ENCODE measurements around the gene CINP. TPM values are rescaled to one million over a fixed set of nuclear protein-coding genes. Genes with fewer than 3 reads are reported as not detected.

The CINP gene
- total RNA-seq, 2 experiments from 2014 or later: 47.8 to 52.2 TPM

DNA sequence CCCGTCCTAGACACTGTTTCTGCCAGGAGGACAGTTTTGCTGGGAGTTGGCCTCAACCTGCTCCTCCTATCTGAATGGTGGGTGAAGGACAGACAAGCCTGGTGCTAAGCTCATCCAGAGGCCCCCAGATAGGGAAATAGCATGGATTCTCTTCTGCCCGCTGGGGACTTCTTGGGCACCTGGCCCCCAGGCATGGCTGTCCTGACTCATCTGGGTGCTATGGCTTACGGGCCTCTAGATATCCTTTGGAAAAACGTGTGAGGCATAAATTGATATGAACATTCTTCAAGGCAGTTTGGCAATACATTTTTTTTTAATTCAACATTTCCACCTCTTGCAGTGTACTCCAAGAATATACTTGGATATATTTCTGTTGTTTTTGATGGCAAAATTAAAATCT lies 8.7 kb upstream of the CINP start:
- ChIA-PET CTCF (no interaction called here), POLR2A (interaction anchor here (1.8 kb wide), 1 partner anchor 8 kb away, joined by 5 read pairs; the partner anchor contains the start of genes CINP and TECPR2)
- intact Hi-C loops (cut with micrococcal nuclease): no loop called here
- ATAC-seq (no peak), DNase-seq (no peak)
- TF ChIP-seq, protein P1, sequence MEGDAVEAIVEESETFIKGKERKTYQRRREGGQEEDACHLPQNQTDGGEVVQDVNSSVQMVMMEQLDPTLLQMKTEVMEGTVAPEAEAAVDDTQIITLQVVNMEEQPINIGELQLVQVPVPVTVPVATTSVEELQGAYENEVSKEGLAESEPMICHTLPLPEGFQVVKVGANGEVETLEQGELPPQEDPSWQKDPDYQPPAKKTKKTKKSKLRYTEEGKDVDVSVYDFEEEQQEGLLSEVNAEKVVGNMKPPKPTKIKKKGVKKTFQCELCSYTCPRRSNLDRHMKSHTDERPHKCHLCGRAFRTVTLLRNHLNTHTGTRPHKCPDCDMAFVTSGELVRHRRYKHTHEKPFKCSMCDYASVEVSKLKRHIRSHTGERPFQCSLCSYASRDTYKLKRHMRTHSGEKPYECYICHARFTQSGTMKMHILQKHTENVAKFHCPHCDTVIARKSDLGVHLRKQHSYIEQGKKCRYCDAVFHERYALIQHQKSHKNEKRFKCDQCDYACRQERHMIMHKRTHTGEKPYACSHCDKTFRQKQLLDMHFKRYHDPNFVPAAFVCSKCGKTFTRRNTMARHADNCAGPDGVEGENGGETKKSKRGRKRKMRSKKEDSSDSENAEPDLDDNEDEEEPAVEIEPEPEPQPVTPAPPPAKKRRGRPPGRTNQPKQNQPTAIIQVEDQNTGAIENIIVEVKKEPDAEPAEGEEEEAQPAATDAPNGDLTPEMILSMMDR (IDR thresholded peaks at IDR 0.05): no peak
- H3K4me3 Mint-ChIP-seq: no peak overlapping the region
- no peak overlapping the region for H3K27ac Mint-ChIP-seq
- no peaks in the 10 kb centered on the region for H3K9me3 Mint-ChIP-seq
- no peaks in the 10 kb centered on the region for H3K36me3 Mint-ChIP-seq (ENCODE audit: low read depth)
- peaks cover 41% of the 10 kb centered on the region for H3K4me1 Mint-ChIP-seq (ENCODE audit: low read depth)
- no peaks in the 10 kb centered on the region for H3K27me3 Mint-ChIP-seq

DNA sequence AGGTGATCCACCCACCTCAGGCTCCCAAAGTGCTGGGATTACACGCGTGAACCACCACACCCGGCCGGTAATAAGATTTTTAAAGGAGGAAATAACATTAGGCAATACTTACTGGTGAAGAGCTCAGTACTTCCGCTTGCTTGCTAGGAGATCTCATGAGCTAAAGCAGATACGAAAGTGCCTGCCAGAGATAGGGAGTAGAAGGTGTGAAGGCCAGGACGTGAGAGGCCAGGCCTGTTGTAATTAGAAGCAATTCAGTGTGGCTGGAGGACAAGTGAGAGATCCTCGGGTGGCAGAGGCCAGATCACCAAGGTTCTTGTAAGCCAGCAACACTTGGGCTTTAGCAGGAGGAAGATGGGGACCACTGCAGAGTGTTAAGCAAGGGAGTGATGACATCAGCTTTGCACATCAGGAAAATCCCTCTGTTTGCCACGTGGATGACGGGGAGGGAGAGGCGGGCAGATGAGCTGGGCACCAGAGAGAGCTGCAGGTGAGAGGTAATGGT lies 7.7 kb upstream of the CINP start:
- TF ChIP-seq, protein P1 (IDR thresholded peaks at IDR 0.05): no peak
- POLR2A ChIA-PET: no interaction called here
- no peak overlapping the region for H3K4me3 Mint-ChIP-seq

DNA sequence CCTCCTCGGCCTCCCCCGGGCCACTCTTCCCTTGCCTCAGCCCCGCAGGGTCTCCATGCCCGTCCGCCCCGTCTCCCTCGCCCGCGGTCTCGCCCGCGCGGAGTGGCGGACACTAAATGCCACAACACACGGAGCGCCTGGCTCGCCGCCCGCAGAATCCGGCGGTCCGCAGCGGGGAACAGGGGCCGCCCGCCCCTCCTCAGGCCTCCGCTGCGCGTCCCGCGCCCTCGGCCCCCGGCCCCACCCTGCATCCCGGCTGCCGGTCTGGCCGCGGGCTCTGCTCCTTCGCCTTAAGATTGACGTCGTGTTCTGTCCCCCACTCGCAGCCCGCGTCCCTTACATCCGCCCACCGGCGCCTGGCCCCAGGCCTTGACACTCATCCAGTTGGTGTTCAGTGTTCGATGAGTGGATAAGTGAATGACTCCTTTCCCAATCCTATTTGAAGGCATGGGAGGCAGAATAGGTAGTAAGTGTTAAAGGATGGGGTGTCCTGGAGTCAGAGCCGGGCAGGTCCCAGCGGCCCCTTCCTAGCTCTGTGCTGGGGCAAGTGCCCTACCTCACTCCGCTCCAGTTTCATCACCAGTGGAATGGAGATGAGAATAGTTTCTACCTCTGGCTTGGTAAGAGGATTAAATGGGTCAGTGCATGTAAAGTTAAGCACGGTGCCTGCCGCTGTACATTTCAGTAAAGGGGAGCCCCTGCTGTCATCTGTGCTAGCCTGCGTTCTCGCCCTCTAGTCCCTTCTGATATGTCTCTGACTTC lies 673 bp upstream of the CINP start:
- H3K4me3 Mint-ChIP-seq: no peak overlapping the region
- intact Hi-C loops (cut with micrococcal nuclease): no loop called here
- DNase-seq (peak; percentile 56), ATAC-seq (peak; percentile 3)
- H3K4me1 Mint-ChIP-seq (ENCODE audit: low read depth): peaks cover 38% of the 10 kb centered on the region
- CTCF ChIA-PET: interaction anchor here (1.0 kb wide), 1 partner anchor 201 kb away, joined by 3 read pairs; no protein-coding TSS in a partner anchor
- no peaks in the 10 kb centered on the region for H3K27me3 Mint-ChIP-seq
- POLR2A ChIA-PET: interaction anchor here (1.0 to 2.1 kb wide), 7 partner anchors 8 to 58 kb away, joined by 3 to 10 read pairs (median 5); partner anchors contain the start of genes MOK and ZNF839
- H3K36me3 Mint-ChIP-seq (ENCODE audit: low read depth): peaks cover 8% of the 10 kb centered on the region
- H3K27ac Mint-ChIP-seq: peak overlapping the region; percentile 85
- H3K9me3 Mint-ChIP-seq: no peaks in the 10 kb centered on the region
- TF ChIP-seq, protein P1 (IDR thresholded peaks at IDR 0.05): no peak

More for the DNA sequence above, 7.7 kb upstream of the CINP start:
- DNase-seq (no peak), ATAC-seq (no peak)
- intact Hi-C loops (cut with micrococcal nuclease): no loop called here
- CTCF ChIA-PET: no interaction called here
- Mint-ChIP-seq H3K27ac (no peak overlapping the region), H3K4me1 (ENCODE audit: low read depth) (peaks cover 37% of the 10 kb centered on the region), H3K9me3 (no peaks in the 10 kb centered on the region), H3K27me3 (no peaks in the 10 kb centered on the region), H3K36me3 (ENCODE audit: low read depth) (no peaks in the 10 kb centered on the region)

DNA sequence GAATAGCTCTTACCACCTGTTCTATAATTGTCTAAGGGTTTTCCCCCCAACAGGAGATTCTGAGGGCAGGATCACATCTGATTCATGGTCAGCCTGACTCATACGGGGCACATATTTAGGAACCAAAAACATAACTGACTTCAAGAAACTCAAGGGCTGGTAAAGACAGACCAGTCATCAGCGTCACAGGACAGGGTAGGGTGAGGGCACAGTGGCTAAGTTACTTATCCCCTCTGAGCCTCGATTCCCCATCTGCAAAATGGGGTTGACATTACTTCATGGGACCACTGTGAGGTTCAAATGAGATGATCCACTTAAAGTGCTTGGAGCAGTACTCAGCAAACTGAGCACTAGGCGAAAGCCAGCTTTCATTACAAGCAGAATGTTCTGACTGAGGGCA lies 606 bp downstream of the CINP start:
- intact Hi-C loops (cut with micrococcal nuclease): no loop called here
- TF ChIP-seq, protein P1 (IDR thresholded peaks at IDR 0.05): no peak
- Mint-ChIP-seq H3K27ac (peak overlapping the region; percentile 95), H3K27me3 (no peaks in the 10 kb centered on the region), H3K36me3 (ENCODE audit: low read depth) (peaks cover 19% of the 10 kb centered on the region), H3K9me3 (no peaks in the 10 kb centered on the region), H3K4me3 (no peak overlapping the region), H3K4me1 (ENCODE audit: low read depth) (peaks cover 29% of the 10 kb centered on the region)
- ChIA-PET POLR2A (interaction anchor here (0.6 to 2.1 kb wide), 13 partner anchors 8 to 195 kb away, joined by 3 to 10 read pairs (median 4); partner anchors contain the start of genes MOK and ZNF839), CTCF (interaction anchor here (1.0 to 1.6 kb wide), 3 partner anchors 10 to 41 kb away, joined by 3 to 5 read pairs (median 4); no protein-coding TSS in a partner anchor)
- peak; percentile 83 for DNase-seq
- peak; percentile 83 for ATAC-seq

DNA sequence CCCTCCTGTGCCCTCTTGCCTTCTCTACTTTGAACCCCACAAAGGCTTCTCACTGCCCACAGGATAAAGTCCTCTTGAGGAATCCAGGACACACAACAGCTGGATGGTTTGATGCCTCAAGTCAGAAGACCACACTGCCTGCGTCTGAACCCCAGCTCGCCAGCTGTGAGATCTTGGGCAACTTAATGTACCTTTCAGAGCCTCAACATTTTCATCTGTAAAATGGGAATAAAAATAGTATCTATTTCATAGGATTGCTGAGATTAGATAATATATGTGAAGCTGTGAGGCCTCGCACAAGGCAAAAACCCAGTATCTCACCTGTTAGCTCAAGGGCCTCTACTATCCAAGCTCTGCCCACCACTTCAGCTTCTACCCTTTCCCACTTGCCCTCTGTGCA lies 2.3 kb downstream of the CINP start:
- ChIA-PET CTCF (interaction anchor here (1.1 kb wide), 1 partner anchor 234 kb away, joined by 3 read pairs; no protein-coding TSS in a partner anchor), POLR2A (interaction anchor here (0.6 to 1.2 kb wide), 3 partner anchors 10 to 15 kb away, joined by 3 to 4 read pairs (median 4); no protein-coding TSS in a partner anchor)
- DNase-seq (no peak), ATAC-seq (no peak)
- Mint-ChIP-seq H3K4me3 (no peak overlapping the region), H3K4me1 (ENCODE audit: low read depth) (peaks cover 25% of the 10 kb centered on the region), H3K9me3 (no peaks in the 10 kb centered on the region), H3K27ac (no peak overlapping the region), H3K27me3 (no peaks in the 10 kb centered on the region), H3K36me3 (ENCODE audit: low read depth) (peaks cover 26% of the 10 kb centered on the region)
- intact Hi-C loops (cut with micrococcal nuclease): no loop called here
- TF ChIP-seq, protein P1 (IDR thresholded peaks at IDR 0.05): no peak

Measured in activated CD8-positive, alpha-beta T cell treated with anti-CD3 and anti-CD28 coated beads for 36 hours (primary cell).